Activated T-cell treated with anti-CD3 and anti-CD28 coated beads for 24 hours (primary cell): ENCODE results near the gene TPRN.

ENCODE experiments used
- DNase-seq: peaks from one replicate; pipeline ENCODE4 v3.0.0-alpha.2; 2020; ENCODE audit warnings: low read depth

TPRN gene

DNA sequence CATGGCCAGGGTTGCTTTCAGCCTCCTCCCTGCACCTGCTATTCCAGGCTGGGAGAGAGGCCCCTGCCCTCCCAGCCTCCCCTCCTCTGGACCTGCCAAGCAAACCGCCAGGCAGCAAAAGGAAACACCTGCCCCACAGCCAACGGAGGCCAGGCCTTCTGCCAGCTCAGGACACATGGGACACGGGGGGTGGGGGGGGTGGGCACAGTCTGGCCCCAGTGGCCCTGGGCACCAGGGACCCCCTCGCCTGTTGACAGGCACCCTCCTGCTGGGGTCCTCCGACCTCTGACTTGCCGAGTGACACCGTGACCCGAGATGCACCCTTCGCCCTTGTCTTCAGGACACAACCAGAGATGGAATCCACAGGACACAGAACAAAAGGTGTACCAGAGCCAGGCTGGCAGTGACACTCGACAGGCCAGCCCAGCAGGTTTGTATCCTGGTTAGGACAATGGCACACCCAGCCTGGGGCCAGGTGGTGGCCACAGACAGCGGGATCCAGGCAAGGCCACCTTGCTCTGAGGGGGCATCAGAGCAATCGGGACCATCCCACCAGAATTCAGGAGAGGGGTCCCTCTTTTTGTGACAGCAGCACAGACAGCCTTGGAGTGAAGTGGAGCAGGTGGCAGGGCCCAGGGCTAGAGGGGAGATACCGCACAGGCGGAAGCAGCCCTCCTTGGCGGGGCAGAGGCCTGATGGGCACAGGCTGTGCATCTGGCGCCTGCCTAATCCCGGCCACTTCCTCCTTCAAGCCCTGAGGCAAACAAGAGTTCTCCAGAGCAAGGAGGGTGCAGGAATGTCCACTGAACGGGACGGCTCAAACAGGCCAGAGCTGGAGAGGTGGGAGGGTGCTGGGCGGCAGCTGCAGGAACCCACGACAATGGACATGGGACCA, 27.4 kb downstream of the TPRN start:
- no peak for DNase-seq

DNA sequence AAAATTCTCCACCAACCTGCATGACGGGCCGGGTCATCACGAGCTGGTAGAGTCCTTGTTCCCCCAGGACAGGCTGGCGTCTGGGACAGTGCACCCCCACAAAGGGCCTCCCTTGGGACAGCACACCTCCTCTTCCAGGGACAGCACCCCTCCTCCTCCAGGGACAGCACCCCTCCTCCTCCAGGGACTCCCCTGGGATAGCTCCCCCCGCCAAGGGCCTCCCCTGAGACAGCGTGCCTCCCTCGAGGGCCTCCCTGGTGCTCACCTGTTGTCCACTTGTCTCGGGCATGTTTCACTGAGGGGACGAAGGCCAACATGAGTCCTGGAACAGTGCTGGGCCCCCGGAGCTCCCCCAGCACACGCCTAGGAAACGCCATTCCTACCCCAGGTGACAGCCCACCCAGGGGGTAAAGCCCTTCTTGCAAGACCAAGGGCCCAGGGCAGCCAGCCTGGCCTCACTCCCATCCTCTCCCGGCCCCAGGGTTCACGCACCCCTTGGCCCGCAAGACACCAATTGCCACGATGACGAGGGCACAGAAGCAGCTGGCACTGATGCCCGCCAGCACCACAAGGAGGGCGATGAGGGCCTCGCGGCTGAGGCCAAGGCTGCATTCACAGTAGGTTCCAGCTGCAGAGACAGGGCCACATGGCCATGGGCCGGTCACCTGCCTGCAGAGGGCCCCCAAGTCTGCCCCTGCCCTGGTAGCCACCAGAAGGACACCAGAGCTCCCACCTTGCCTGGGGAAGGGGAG, 29.2 kb downstream of the TPRN start:
- no peak for DNase-seq

DNA sequence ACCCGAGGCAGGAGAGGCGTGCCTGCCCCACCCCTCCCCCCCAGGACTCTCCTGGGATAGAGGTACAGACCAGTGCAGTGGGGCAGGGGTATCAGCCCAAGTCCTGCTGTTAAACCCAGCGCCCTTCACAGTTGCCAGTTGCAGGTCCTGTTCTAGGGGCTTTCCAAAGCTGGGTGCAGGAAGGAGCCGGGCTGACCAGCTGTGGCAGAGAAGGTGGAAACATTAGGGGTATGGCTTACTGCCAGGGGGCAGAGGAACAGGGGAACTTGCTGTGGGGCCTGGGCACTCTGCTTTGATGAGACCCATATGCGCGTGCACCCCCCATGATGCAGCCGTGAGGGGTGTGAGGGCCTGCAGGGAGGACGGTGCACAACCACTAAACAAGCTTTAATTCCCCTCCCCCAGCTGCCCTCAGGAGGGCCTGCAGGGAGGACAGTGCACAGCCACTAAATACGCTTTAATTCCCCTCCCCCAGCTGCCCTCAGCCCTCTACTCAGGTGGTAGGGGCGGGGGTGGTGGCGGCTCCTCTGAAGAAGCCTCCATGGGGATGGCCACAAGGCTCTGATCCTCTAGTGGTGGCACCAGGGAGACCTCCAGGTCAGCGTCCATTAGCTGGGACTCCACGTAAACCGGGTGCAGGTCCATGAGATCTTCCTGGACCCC, 29.9 kb downstream of the TPRN start:
- no peak for DNase-seq

DNA sequence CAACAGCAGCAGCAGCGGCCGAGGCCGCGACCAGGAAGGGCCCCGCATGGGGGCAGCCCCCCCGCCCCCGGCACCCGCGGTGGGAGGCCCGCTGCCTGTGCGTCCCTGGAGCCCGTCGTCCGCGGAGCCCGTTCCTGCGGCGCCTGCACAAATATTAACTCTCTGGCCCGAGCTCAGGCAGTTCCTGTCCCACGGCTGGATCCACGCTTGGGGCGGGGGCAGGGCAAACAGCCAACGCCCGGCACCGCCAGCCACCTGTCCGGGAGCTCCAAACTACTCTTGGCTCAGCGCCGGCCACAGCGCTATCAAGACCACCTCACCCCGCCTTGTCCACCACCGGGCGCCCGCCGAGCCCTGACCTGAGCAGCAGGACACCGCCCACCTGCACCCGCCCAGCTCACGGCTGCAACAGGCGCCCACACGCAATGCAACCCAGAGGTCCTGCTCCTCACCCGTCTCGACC, 30.6 kb downstream of the TPRN start, which contains the start of gene LRRC26:
TSS of gene LRRC26 (minus strand) at position 156 of the 463 bp plus-strand sequence. CDS start at position 48, 108 bp downstream.
- no peak for DNase-seq

DNA sequence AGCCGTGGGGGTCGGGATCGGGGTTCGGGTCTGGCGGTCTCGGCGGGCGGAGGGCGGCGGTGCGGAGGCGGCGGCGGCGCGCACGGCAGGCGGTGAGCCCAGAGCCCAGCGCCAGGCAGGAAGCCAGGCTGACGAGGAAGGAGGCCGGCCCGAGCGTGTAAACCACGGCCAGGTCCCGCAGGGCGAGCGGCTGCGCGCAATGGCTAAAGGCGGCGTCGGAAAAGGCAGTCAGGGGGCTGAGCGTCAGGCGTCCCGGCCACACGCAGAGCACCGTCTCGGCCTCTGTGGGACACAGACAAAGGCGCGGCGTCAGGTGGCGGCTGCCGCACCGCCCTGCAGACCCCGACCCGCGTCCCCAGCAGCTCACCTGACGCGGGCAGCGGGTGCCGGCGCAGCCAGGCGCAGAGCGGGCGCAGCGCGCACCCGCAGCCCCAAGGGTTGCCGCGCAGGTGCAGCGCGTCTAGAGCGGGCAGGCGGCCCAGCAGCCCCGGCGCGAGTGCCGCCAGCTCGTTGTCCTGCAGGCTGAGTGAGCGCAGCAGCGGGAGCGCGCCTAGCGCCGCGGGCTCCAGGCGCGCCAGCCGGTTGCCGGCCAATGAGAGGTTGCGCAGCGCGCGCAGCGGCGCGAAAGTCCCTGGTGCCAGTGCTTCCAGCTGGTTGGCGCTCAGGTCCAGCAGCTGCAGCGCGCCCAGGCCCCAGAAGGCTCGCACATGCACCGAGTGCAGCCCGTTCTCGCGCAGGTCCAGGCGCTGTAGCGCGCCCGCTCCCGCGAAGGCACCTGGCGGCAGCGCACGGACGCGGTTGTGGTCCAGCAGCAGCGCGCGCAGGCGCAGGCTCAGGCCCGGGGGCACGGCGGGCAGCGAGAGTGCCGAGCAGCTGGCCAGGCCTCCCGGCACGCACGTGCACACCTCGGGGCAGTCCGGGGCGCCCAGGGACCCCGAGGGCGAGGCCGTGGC, 31.4 kb downstream of the TPRN start:
- DNase-seq = no peak

DNA sequence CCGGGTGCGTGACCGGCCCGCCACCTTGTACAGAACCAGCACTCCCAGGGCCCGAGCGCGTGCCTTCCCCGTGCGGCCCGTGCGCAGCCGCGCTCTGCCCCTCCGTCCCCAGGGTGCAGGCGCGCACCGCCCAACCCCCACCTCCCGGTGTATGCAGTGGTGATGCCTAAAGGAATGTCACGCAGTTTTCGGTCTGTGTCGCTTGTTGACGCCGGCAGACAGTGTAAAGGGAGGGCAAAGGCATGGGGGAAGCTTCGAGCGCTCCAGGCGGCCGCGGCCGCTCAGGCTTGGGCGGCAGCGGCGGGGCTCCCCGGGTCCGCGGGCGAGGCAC, 32.0 kb downstream of the TPRN start:
- no peak for DNase-seq

DNA sequence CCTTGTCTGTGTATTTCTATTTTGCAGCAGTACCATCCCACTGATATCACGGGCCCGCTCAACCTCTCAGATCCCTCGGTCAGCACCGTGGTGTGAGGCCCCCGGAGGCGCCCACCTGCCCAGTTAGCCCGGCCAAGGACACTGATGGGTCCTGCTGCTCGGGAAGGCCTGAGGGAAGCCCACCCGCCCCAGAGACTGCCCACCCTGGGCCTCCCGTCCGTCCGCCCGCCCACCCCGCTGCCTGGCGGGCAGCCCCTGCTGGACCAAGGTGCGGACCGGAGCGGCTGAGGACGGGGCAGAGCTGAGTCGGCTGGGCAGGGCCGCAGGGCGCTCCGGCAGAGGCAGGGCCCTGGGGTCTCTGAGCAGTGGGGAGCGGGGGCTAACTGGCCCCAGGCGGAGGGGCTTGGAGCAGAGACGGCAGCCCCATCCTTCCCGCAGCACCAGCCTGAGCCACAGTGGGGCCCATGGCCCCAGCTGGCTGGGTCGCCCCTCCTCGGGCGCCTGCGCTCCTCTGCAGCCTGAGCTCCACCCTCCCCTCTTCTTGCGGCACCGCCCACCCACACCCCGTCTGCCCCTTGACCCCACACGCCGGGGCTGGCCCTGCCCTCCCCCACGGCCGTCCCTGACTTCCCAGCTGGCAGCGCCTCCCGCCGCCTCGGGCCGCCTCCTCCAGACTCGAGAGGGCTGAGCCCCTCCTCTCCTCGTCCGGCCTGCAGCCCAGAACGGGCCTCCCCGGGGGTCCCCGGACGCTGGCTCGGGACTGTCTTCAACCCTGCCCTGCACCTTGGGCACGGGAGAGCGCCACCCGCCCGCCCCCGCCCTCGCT, 32.6 kb downstream of the TPRN start:
- no peak for DNase-seq

DNA sequence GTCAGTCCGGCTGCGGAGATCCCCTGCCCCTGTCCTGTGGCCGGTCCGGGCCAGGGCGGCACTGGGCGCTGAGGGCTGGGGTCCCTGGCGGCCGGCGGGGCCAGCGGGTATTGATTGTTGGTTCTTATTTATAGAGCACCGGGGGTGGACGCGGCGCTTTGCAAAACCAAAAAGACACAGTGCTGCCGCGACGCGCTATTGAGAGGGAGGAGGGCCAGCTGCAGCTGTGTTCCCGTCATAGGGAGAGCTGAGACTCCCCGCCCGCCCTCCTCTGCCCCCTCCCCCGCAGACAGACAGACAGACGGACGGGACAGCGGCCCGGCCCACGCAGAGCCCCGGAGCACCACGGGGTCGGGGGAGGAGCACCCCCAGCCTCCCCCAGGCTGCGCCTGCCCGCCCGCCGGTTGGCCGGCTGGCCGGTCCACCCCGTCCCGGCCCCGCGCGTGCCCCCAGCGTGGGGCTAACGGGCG, 33.2 kb downstream of the TPRN start:
- no peak for DNase-seq

DNA sequence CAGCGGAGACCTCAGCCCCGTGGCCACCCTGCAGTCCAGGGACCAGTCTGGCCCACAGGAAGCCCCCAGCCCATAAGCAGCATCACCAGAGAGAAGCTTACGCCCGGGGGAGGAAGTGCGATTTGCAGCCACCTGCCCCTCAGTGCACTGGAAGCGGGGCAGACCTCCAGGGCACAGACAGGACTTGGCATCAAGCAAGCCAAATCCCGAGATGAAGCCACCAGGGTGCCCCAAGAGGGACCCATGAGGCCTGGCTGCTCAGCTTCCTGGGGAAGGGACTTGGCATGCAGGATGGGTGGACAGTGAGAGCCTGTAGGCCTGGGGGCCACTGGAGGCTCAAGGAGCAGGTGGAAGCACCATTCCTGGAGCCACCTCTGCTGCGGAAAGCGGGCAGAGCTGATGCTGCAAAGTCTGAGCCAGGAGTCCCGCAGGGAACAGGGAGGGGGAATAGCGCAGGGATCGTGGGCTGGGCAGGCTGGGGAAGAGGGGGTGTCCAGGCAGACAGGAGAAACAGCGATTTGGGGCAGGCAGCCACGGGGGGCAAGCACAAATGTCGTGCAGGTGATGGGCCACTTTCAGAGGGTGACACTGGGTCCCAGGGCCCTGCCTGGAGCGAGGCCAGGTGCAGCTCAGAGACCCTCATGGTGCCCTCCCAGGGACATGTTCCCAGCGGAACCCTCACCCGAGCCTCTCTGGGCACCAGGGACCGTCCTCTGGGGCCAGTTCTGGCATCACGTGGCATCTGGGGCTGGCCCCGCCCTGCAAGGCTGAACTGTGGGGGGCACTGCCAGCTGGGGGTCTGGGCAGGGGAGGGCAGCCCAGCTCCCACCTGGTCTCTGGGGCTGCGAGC, 33.9 kb downstream of the TPRN start:
- DNase-seq = no peak

DNA sequence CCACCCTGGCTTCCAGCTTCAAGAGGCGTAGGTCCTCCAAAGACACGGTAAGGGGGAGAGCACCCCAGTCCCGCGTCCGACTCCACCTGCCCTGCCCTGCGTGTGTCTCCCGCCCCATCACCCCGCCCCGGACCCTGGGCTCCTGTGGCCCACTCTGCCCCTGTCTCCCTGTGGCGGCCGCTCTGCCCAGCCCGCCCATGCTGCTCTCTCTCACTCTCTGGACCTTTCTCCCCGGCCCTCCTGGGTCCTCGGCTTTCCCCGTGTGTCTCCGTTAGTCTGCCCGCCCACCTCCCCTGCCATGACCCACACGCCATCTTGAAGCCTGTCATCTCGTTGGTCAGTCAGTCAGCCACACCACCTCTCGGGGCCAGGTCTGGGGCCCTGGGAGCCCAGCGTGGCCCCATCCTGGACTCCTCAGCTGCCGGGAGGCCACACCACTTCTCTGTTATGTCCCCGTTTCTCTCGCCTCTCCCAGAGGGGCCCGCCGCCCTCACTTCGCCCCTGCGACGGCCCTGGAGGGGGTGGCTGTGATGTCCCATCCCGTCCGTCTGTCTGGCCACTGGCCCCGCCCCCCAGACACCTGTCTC, 35.2 kb downstream of the TPRN start:
- DNase-seq = no peak

DNA sequence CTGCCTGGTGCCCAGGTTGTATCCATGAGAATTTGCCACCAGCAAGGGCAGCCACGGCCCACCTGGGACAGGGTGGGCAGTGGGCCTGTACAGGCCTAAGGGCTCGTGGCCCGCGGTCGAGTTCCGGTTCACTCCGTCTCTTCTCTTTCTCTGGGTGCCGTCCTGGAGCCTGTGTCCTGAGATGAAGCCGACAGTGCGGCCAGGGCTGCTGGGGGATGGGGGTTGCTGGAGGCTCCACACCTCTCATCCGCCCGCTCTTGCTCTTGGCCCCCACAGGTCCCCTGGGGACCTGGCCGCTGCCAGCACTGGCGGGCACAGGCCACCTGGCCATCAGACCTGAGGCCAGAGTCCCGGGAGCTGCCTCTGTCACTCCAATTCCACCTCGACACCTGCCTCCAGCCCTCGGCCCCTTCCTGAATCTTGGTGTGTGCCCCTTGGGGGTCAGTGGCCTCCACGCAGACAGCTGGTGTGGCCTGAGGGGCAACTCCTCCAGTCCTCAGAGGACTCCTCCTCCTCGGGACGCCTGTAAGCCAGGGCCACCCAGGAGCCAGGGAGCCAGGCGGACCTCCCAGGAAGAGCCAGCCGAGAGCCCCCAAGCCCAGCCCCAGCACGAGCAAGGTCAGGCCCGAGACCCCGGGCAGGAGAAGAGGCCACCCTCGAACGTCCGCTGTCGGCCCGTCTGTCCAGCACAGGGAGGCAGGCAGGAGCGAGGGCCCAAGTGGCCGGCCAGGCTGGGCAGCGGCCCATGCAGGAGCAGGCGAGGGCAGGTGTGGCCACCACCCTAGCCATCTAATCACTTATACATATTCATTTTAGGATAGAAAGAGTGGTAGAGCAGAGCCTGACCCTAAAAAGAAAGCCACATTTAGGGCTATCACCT, 35.9 kb downstream of the TPRN start:
- no peak for DNase-seq

DNA sequence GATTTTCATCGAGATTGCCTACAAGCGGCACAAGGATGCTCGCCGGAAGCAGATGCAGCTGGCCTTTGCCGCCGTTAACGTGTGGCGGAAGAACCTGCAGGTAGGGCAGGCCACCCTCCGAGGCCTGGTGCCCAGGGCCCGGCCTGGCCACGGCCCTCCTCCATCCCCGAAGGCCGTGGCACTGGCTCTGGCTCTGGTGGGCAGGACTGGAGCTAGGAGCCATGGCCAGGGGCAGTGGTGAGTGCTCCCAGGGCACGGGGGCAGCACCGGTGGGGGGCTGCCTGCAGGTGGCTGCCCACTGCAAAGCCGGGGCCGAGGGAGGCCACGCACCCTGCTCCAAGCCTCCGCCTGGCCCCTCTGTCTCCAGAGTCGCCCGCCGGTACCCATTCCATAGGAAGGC, 36.7 kb downstream of the TPRN start:
- DNase-seq = no peak

DNA sequence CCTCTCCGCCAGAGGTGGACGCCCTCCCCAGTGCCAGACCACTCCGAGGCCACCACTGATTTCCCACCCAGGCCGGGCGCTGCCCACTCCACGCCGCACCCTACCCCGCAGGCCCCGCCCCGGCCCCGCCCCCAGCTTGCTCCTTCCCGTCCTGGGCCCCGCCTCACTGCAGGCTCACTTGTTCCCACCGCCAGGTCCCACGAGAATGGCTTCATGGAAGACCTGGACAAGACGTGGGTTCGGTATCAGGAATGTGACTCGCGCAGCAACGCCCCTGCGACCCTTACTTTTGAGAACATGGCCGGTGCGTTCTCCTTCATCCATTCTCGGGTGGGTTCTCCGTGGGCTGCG, 37.2 kb downstream of the TPRN start:
- no peak for DNase-seq

DNA sequence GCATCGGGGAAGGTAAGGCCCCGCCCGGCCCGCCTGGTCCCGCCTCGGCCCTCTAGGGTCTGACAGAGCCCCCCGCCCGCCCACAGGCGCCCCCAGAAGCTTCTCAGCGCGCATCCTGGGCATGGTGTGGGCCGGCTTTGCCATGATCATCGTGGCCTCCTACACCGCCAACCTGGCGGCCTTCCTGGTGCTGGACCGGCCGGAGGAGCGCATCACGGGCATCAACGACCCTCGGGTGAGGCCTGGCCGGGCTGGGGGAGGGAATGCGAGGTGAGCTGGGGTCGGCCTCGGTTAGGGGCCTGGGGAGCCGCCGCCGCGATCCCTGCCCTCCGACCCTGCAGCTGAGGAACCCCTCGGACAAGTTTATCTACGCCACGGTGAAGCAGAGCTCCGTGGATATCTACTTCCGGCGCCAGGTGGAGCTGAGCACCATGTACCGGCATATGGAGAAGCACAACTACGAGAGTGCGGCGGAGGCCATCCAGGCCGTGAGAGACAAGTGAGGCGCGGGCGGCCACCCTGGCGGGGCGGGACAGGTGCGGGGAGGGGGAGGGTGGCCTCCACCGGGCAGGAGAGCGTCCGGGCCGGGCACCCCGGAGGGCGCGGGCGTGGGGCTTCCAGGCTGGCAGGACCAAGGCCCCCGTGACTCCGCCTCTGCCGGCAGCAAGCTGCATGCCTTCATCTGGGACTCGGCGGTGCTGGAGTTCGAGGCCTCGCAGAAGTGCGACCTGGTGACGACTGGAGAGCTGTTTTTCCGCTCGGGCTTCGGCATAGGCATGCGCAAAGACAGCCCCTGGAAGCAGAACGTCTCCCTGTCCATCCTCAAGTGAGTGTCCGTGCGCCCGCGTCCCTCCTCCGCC, 37.8 kb downstream of the TPRN start:
- DNase-seq = no peak

DNA sequence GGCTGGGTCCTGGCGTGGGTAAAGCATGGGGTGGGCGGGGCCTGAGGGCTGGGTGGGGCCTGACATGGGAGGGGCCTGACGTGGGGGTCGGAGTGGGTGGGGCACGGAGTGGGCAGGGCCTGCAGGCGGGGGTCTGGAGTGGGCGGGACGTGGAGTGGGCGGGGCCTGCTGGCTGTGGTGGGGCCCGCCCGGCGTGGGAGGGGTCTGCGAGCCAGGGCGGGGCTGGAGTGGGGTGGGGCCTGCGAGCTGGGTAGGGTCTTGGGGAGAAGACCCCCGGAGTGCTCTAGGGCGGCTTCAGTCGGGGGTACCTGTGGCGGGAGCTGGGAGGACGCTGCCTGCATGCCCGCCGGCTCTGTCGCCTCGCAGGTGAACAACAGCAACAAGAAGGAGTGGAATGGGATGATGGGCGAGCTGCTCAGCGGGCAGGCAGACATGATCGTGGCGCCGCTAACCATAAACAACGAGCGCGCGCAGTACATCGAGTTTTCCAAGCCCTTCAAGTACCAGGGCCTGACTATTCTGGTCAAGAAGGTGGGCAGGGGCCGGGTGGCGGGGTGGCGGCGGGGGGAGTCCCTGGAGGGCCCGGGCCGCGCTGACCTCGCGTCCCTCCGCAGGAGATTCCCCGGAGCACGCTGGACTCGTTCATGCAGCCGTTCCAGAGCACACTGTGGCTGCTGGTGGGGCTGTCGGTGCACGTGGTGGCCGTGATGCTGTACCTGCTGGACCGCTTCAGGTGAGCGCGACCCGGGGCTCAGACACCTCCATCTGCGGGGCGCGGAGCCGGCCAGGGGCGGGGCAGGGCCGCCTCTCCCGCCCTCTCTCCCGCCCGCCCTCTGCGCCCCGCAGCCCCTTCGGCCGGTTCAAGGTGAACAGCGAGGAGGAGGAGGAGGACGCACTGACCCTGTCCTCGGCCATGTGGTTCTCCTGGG, 38.7 kb downstream of the TPRN start:
- no peak for DNase-seq
